ENCODE data around the gene ATP2B3. TPM values are rescaled to one million over a fixed set of nuclear protein-coding genes. Genes with fewer than 3 reads are reported as not detected.

Gene ATP2B3
- total RNA-seq, 1 donor from 2014 or later, result 0.25 TPM

GRCh38 chrX:153576961-153577360 lies 59.5 kb downstream of the ATP2B3 start:
- Histone ChIP-seq H3K36me3 (no peaks in the 10 kb centered on the region), H3K27ac (no peak overlapping the region), H3K4me1 (no peaks in the 10 kb centered on the region), H3K4me3 (no peak overlapping the region), H3K27me3 (no peaks in the 10 kb centered on the region), H3K9me3 (no peaks in the 10 kb centered on the region)
- DNase-seq (ENCODE audit: extremely low spot score in 2 of 2), result no peak
- intact Hi-C loops (cut with DNase I), result no loop called here
- TF ChIP-seq, protein P1, sequence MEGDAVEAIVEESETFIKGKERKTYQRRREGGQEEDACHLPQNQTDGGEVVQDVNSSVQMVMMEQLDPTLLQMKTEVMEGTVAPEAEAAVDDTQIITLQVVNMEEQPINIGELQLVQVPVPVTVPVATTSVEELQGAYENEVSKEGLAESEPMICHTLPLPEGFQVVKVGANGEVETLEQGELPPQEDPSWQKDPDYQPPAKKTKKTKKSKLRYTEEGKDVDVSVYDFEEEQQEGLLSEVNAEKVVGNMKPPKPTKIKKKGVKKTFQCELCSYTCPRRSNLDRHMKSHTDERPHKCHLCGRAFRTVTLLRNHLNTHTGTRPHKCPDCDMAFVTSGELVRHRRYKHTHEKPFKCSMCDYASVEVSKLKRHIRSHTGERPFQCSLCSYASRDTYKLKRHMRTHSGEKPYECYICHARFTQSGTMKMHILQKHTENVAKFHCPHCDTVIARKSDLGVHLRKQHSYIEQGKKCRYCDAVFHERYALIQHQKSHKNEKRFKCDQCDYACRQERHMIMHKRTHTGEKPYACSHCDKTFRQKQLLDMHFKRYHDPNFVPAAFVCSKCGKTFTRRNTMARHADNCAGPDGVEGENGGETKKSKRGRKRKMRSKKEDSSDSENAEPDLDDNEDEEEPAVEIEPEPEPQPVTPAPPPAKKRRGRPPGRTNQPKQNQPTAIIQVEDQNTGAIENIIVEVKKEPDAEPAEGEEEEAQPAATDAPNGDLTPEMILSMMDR (IDR thresholded peaks at IDR 0.05), result no peak
- no peak for TF ChIP-seq POLR2AphosphoS5 (IDR thresholded peaks at IDR 0.05; ENCODE audit: insufficient read depth in 1 of 2, low read depth in 1 of 2)
- no peak for TF ChIP-seq POLR2A (IDR thresholded peaks at IDR 0.05)

GRCh38 chrX:153578200-153578835 lies 60.9 kb downstream of the ATP2B3 start:
- H3K27me3 ChIP-seq, result no peaks in the 10 kb centered on the region
- no peak overlapping the region for H3K27ac ChIP-seq
- H3K4me1 ChIP-seq, result no peaks in the 10 kb centered on the region
- no peak for DNase-seq (ENCODE audit: extremely low spot score in 2 of 2)
- intact Hi-C loops (cut with DNase I), result no loop called here
- H3K36me3 ChIP-seq, result no peaks in the 10 kb centered on the region
- no peak overlapping the region for H3K4me3 ChIP-seq
- H3K9me3 ChIP-seq, result no peaks in the 10 kb centered on the region
- TF ChIP-seq POLR2A (IDR thresholded peaks at IDR 0.05) (no peak), POLR2AphosphoS5 (IDR thresholded peaks at IDR 0.05; ENCODE audit: insufficient read depth in 1 of 2, low read depth in 1 of 2) (no peak)

DNA sequence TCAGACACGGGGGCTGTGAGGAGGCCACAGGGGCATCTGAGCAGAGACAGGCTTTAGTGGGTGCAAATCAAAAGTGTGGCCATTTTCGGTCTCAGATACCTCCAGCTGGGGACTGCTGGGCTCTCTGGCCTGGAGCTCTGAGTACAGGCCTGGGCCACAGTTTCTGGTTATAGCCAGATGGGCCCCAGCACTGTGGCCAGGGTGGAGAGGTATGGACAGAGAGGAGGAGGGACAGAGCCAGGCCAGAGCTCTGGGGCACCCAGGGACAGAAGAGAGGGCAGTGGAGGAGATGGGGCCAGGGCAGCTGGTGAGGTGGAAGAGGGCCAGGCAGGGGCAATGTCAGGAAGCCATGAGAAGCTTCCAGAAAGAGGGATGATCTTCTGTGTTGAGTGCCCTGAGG lies 61.4 kb downstream of the ATP2B3 start:
- intact Hi-C loops (cut with DNase I), result no loop called here
- no peak for TF ChIP-seq POLR2AphosphoS5 (IDR thresholded peaks at IDR 0.05; ENCODE audit: insufficient read depth in 1 of 2, low read depth in 1 of 2)
- TF ChIP-seq, protein P1 (IDR thresholded peaks at IDR 0.05), result no peak
- TF ChIP-seq POLR2A (IDR thresholded peaks at IDR 0.05), result no peak
- H3K36me3 ChIP-seq, result no peaks in the 10 kb centered on the region
- no peak for DNase-seq (ENCODE audit: extremely low spot score in 2 of 2)
- H3K4me3 ChIP-seq, result no peak overlapping the region
- no peaks in the 10 kb centered on the region for H3K4me1 ChIP-seq
- no peak overlapping the region for H3K27ac ChIP-seq
- no peaks in the 10 kb centered on the region for H3K9me3 ChIP-seq
- no peaks in the 10 kb centered on the region for H3K27me3 ChIP-seq

DNA sequence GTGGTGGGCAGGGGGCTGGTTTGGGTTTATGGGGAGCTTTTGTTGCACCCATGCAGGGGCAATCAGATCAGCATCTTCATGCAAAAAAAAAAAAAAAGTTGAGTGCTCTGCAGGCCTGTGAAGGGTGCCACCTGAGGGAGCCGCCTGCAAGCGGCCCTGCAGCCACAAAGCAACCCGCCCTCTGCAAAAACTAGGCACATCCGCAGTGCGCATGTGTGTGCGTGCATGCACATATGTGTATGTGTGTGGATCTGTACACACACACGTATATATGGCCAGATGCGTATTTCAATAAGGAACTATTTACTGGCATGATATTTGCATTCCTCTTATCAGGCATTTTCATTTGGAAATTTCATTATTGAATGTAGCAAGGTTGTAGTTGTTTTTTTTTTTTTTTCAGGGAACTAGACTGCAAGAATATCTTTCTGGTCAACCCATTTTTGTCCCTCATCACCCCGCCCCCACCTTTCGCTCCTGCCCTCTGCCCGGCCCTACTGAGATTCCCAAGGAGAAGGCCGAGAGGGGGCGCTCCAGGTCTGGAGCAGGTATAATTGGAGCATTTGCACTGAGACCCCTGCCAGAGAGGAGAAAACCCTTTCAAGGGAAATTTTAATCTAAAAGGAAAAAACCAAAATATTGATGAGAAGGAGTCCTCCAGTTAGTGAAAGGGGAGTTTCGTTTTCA lies 63.4 kb downstream of the ATP2B3 start:
- no peak overlapping the region for H3K4me3 ChIP-seq
- no peaks in the 10 kb centered on the region for H3K9me3 ChIP-seq
- H3K27me3 ChIP-seq, result no peaks in the 10 kb centered on the region
- H3K4me1 ChIP-seq, result no peaks in the 10 kb centered on the region
- TF ChIP-seq, protein P1 (IDR thresholded peaks at IDR 0.05), result no peak
- TF ChIP-seq POLR2A (IDR thresholded peaks at IDR 0.05) (no peak), POLR2AphosphoS5 (IDR thresholded peaks at IDR 0.05; ENCODE audit: insufficient read depth in 1 of 2, low read depth in 1 of 2) (no peak)
- DNase-seq (ENCODE audit: extremely low spot score in 2 of 2), result no peak
- intact Hi-C loops (cut with DNase I), result no loop called here
- H3K36me3 ChIP-seq, result no peaks in the 10 kb centered on the region
- H3K27ac ChIP-seq, result no peak overlapping the region

GRCh38 chrX:153582896-153583295 lies 65.5 kb downstream of the ATP2B3 start:
- DNase-seq (ENCODE audit: extremely low spot score in 2 of 2), result no peak
- Histone ChIP-seq H3K27me3 (no peaks in the 10 kb centered on the region), H3K36me3 (peaks cover 0 to 13% of the 10 kb centered on the region in 2 donors), H3K4me3 (no peak overlapping the region), H3K4me1 (no peaks in the 10 kb centered on the region), H3K27ac (no peak overlapping the region), H3K9me3 (no peaks in the 10 kb centered on the region)
- TF ChIP-seq, protein P1 (IDR thresholded peaks at IDR 0.05), result no peak
- TF ChIP-seq POLR2A (IDR thresholded peaks at IDR 0.05) (no peak), POLR2AphosphoS5 (IDR thresholded peaks at IDR 0.05; ENCODE audit: insufficient read depth in 1 of 2, low read depth in 1 of 2) (no peak)
- intact Hi-C loops (cut with DNase I), result no loop called here
